ENCODE results near the gene ZNF143.
A peak's percentile ranks its signal among the peaks of the same experiment; 100 is the strongest.

Gene ZNF143

GRCh38 chr11:9567401-9567800 lies 106.6 kb downstream of the ZNF143 start:
- H3K27ac ChIP-seq (replicated peaks), result no peak overlapping the region
- H3K4me3 ChIP-seq (replicated peaks; ENCODE audit: insufficient read depth, low read length), result no peak overlapping the region
- TF ChIP-seq REST (IDR thresholded peaks at IDR 0.05; ENCODE audit: insufficient replicate concordance, low read depth) (no peak), SPI1 (IDR thresholded peaks at IDR 0.05; ENCODE audit: borderline replicate concordance, low read depth) (no peak), GABPA (IDR thresholded peaks at IDR 0.05; ENCODE audit: low read depth) (no peak), POLR2AphosphoS5 (IDR thresholded peaks at IDR 0.05; ENCODE audit: low read depth) (no peak), CTCF (IDR thresholded peaks at IDR 0.05; ENCODE audit: insufficient read depth, low read length) (no peak)
- H3K27me3 ChIP-seq (ENCODE audit: insufficient read depth, poor library complexity, severe bottlenecking), result no peaks in the 10 kb centered on the region
- no peak for DNase-seq (ENCODE audit: low read depth in 1 of 2, low spot score in 1 of 2)

- TF ChIP-seq GABPA (IDR thresholded peaks at IDR 0.05; ENCODE audit: low read depth) (no peak), POLR2AphosphoS5 (IDR thresholded peaks at IDR 0.05; ENCODE audit: low read depth) (no peak), SPI1 (IDR thresholded peaks at IDR 0.05; ENCODE audit: borderline replicate concordance, low read depth) (no peak), REST (IDR thresholded peaks at IDR 0.05; ENCODE audit: insufficient replicate concordance, low read depth) (no peak), CTCF (IDR thresholded peaks at IDR 0.05; ENCODE audit: insufficient read depth, low read length) (no peak)
- no peaks in the 10 kb centered on the region for H3K27me3 ChIP-seq (ENCODE audit: insufficient read depth, poor library complexity, severe bottlenecking)
- no peak overlapping the region for H3K4me3 ChIP-seq (replicated peaks; ENCODE audit: insufficient read depth, low read length)
- H3K27ac ChIP-seq (replicated peaks), result peak overlapping the region; percentile 23; the same call in 1 of the 2 replicates
- DNase-seq (ENCODE audit: low read depth in 1 of 2, low spot score in 1 of 2), result no peak
These were observed 107.5 kb downstream of the ZNF143 start for GRCh38 chr11:9568161-9568853.

- peak in 1 of 2 experiments; percentile 36 for DNase-seq (ENCODE audit: low read depth in 1 of 2, low spot score in 1 of 2)
These were observed 108.2 kb downstream of the ZNF143 start for GRCh38 chr11:9568854-9569587.

More at GRCh38 chr11:9568854-9569587, 108.2 kb downstream of the ZNF143 start:
- Histone ChIP-seq H3K27me3 (ENCODE audit: insufficient read depth, poor library complexity, severe bottlenecking) (no peaks in the 10 kb centered on the region), H3K27ac (replicated peaks) (peak overlapping the region; percentile 5; the same call in 1 of the 2 replicates), H3K4me3 (replicated peaks; ENCODE audit: insufficient read depth, low read length) (no peak overlapping the region)
- TF ChIP-seq GABPA (IDR thresholded peaks at IDR 0.05; ENCODE audit: low read depth), result no peak
- no peak for TF ChIP-seq CTCF (IDR thresholded peaks at IDR 0.05; ENCODE audit: insufficient read depth, low read length)
- no peak for TF ChIP-seq POLR2AphosphoS5 (IDR thresholded peaks at IDR 0.05; ENCODE audit: low read depth)
